Measurements from ENCODE around the gene OTUD6A. TPM values are rescaled to one million over a fixed set of nuclear protein-coding genes. Genes with fewer than 3 reads are reported as not detected.

Gene OTUD6A
- total and polyA plus RNA-seq, 2 donors (not counting 1 experiment from before 2014, with no cell fraction given) = not detected

Other genes starting within 250 kb of the OTUD6A start
- gene AWAT2, start 12.5 kb upstream of the OTUD6A start, total RNA-seq = not detected in 2 replicates
- gene AWAT2, start 12.5 kb upstream of the OTUD6A start, polyA plus RNA-seq = 0.07 TPM in 1 of 2 replicates, not detected in the other
- 81.1 and 154 TPM in 2 replicates for gene IGBP1, start 71.0 kb downstream of the OTUD6A start, total RNA-seq
- 60.7 and 67.2 TPM in 2 replicates for gene IGBP1, start 71.0 kb downstream of the OTUD6A start, polyA plus RNA-seq
- gene DGAT2L6, start 115.0 kb downstream of the OTUD6A start, total RNA-seq = not detected in 2 replicates
- not detected in 2 replicates for gene DGAT2L6, start 115.0 kb downstream of the OTUD6A start, polyA plus RNA-seq
- gene AWAT1, start 172.2 kb downstream of the OTUD6A start, total RNA-seq = not detected in 2 replicates
- gene AWAT1, start 172.2 kb downstream of the OTUD6A start, polyA plus RNA-seq = not detected in 2 replicates
- gene P2RY4, start 197.7 kb downstream of the OTUD6A start, total RNA-seq = under 0.01 TPM in 2 replicates
- gene P2RY4, start 197.7 kb downstream of the OTUD6A start, polyA plus RNA-seq = 0.05 TPM in 1 of 2 replicates, not detected in the other
- gene ARR3, start 205.9 kb downstream of the OTUD6A start, total RNA-seq = not detected in 2 replicates
- not detected in 2 replicates for gene ARR3, start 205.9 kb downstream of the OTUD6A start, polyA plus RNA-seq
- not detected in 2 replicates for gene RAB41, start 219.7 kb downstream of the OTUD6A start, total RNA-seq
- not detected in 2 replicates for gene RAB41, start 219.7 kb downstream of the OTUD6A start, polyA plus RNA-seq
- 45.7 and 53.3 TPM in 2 replicates for gene PDZD11, start 227.5 kb downstream of the OTUD6A start, total RNA-seq
- gene PDZD11, start 227.5 kb downstream of the OTUD6A start, polyA plus RNA-seq = 142 and 143 TPM in 2 replicates
- gene KIF4A, start 227.6 kb downstream of the OTUD6A start, total RNA-seq = 1.8 and 5.6 TPM in 2 replicates
- 7.1 and 23.0 TPM in 2 replicates for gene KIF4A, start 227.6 kb downstream of the OTUD6A start, polyA plus RNA-seq

All from fibroblast of lung (primary cell).